Astrocyte (in vitro differentiated cells and primary cell): ENCODE results near the gene CLIP4. TPM values are rescaled to one million over a fixed set of nuclear protein-coding genes. Genes with fewer than 3 reads are reported as not detected.

Experiments
- DNase-seq: peaks from one replicate; pipeline ENCODE4 v3.0.0-alpha.2; 2010; ENCODE audit warnings: low read depth
- FAIRE-seq: peaks from 2 replicates; lab custom pipeline; 2011; peaks lifted over from hg19 to GRCh38; lab: Jason Lieb, UNC
- H2AFZ ChIP-seq: 2 replicates; pipeline ENCODE4 v1.6.0; 2012; ENCODE audit warnings: low read depth, low read length, inconsistent platforms
- H3K27ac ChIP-seq: 2 replicates; pipeline ENCODE4 v1.5.1; 2011; ENCODE audit warnings: low read depth, low read length, inconsistent platforms
- H3K27me3 ChIP-seq: 2 replicates; pipeline ENCODE4 v1.6.0; 2011; ENCODE audit warnings: low read length, inconsistent platforms; ENCODE audit not compliant: insufficient read depth
- H3K36me3 ChIP-seq: 2 replicates; pipeline ENCODE4 v1.5.1; 2011; ENCODE audit warnings: low read length, inconsistent platforms; ENCODE audit not compliant: insufficient read depth
- H3K4me1 ChIP-seq: 2 replicates; pipeline ENCODE4 v1.5.1; 2011; ENCODE audit warnings: low read length, inconsistent platforms; ENCODE audit not compliant: insufficient read depth
- H3K4me2 ChIP-seq: 2 replicates; pipeline ENCODE4 v1.6.0; 2012; ENCODE audit warnings: low read length, inconsistent platforms
- H3K4me3 ChIP-seq: 2 replicates; pipeline ENCODE4 v1.5.1; 2011; ENCODE audit warnings: low read depth, mild to moderate bottlenecking, low read length, inconsistent platforms; ENCODE audit not compliant: insufficient read depth
- H3K79me2 ChIP-seq: 2 replicates; pipeline ENCODE4 v1.6.0; 2012; ENCODE audit warnings: mild to moderate bottlenecking, low read length, inconsistent platforms; ENCODE audit not compliant: insufficient read depth
- H3K9ac ChIP-seq: 2 replicates; pipeline ENCODE4 v1.6.0; 2012; ENCODE audit warnings: mild to moderate bottlenecking, low read length, inconsistent platforms
- H3K9me3 ChIP-seq: 2 replicates; pipeline ENCODE4 v1.5.1; 2012; ENCODE audit warnings: low read depth, mild to moderate bottlenecking, low read length, inconsistent platforms; ENCODE audit not compliant: insufficient read depth
- H4K20me1 ChIP-seq: 2 replicates; pipeline ENCODE4 v1.6.0; 2012; ENCODE audit warnings: low read length, inconsistent platforms; ENCODE audit not compliant: insufficient read depth
- H3K27ac Mint-ChIP-seq: one replicate; pipeline ENCODE4 v1.8.0; 2021; ENCODE audit warnings: mild to moderate bottlenecking, mixed read lengths; ENCODE audit not compliant: unreplicated experiment
- H3K27me3 Mint-ChIP-seq: one replicate; pipeline ENCODE4 v1.8.0; 2021; ENCODE audit warnings: low read depth, mixed read lengths; ENCODE audit not compliant: unreplicated experiment
- H3K36me3 Mint-ChIP-seq: one replicate; pipeline ENCODE4 v1.8.0; 2021; ENCODE audit warnings: low read depth, mixed read lengths; ENCODE audit not compliant: unreplicated experiment
- H3K4me1 Mint-ChIP-seq: one replicate; pipeline ENCODE4 v1.8.0; 2021; ENCODE audit warnings: low read depth, mixed read lengths; ENCODE audit not compliant: unreplicated experiment
- H3K4me3 Mint-ChIP-seq: one replicate; pipeline ENCODE4 v1.8.0; 2021; ENCODE audit warnings: mild to moderate bottlenecking, moderate library complexity, mixed read lengths; ENCODE audit not compliant: unreplicated experiment
- H3K9me3 Mint-ChIP-seq: one replicate; pipeline ENCODE4 v1.8.0; 2021; ENCODE audit warnings: mild to moderate bottlenecking, mixed read lengths; ENCODE audit not compliant: unreplicated experiment
- EZH2 ChIP-seq: IDR thresholded peaks from 2 replicates; pipeline ENCODE4 v1.6.1; 2012; ENCODE audit warnings: mild to moderate bottlenecking, low read length, inconsistent platforms; ENCODE audit not compliant: insufficient read depth
- total RNA-seq: library from RNA; stranded (reverse); gene quantifications from 2 replicates; pipeline ENCODE4 v1.2.1, GENCODE V29; 2021
- TF ChIP-seq, protein P1 (sequence below): IDR thresholded peaks from 2 replicates; pipeline ENCODE4 v1.5.1; 2011; ENCODE audit warnings: low read depth, mild to moderate bottlenecking, inconsistent platforms, low read length, moderate library complexity; ENCODE audit not compliant: insufficient read depth

Gene CLIP4
- total RNA-seq, 1 donor from 2014 or later = 18.4 TPM

DNA sequence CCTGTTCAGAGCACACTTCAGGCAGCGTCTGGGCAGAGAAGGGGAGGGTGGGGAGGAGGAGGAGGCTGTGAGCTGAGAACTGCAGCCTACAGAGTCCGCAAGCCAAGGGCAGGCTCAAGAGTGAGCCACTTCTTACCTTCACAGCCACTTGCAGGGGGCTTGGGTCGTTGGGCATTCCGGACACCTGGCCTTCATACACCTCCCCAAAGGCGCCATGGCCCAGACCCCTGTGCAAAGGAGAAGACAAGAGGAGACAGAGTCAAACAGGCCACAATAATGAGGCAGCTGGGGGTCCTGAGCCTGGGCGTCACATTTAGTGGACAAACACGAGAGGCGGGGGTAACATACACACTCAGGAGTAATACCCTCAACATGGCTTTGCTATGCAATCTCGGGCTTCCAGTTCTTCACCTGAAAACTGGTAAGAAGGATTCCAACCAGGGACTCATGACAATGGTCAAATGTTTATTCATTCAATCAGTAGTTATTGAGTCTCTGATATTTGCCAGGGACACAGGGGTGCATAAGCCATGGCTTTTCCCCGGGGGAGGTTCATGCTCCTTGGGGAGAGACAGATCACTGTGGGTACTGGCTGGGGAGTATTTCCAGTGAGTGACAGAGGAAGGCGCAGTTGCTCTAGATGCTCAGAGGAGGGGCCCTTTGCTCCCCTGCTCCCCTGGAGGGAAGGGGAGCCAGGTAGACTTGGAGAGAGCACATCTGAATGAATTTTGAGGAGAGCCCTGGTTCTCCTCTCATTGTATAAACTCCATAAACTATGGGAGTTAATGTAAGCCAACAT lies 107.4 kb downstream of the CLIP4 start:
- FAIRE-seq = no peak
- no peak overlapping the region for H3K27ac Mint-ChIP-seq
- Histone ChIP-seq H3K27ac (no peak overlapping the region), H3K27me3 (peaks cover 10% of the 10 kb centered on the region), H3K36me3 (no peaks in the 10 kb centered on the region), H3K9me3 (no peaks in the 10 kb centered on the region), H2AFZ (no peak overlapping the region), H3K79me2 (no peaks in the 10 kb centered on the region), H3K4me3 (no peak overlapping the region), H3K4me2 (no peak overlapping the region), H4K20me1 (no peaks in the 10 kb centered on the region), H3K9ac (no peak overlapping the region), H3K4me1 (no peaks in the 10 kb centered on the region)
- TF ChIP-seq, protein P1, sequence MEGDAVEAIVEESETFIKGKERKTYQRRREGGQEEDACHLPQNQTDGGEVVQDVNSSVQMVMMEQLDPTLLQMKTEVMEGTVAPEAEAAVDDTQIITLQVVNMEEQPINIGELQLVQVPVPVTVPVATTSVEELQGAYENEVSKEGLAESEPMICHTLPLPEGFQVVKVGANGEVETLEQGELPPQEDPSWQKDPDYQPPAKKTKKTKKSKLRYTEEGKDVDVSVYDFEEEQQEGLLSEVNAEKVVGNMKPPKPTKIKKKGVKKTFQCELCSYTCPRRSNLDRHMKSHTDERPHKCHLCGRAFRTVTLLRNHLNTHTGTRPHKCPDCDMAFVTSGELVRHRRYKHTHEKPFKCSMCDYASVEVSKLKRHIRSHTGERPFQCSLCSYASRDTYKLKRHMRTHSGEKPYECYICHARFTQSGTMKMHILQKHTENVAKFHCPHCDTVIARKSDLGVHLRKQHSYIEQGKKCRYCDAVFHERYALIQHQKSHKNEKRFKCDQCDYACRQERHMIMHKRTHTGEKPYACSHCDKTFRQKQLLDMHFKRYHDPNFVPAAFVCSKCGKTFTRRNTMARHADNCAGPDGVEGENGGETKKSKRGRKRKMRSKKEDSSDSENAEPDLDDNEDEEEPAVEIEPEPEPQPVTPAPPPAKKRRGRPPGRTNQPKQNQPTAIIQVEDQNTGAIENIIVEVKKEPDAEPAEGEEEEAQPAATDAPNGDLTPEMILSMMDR = no peak
- TF ChIP-seq EZH2 = no peak
- no peaks in the 10 kb centered on the region for H3K36me3 Mint-ChIP-seq
- peaks cover 7% of the 10 kb centered on the region for H3K9me3 Mint-ChIP-seq
- H3K4me3 Mint-ChIP-seq = no peak overlapping the region
- no peak for DNase-seq
- H3K4me1 Mint-ChIP-seq = peaks cover 24% of the 10 kb centered on the region
- peaks cover 66% of the 10 kb centered on the region for H3K27me3 Mint-ChIP-seq

GRCh38 chr2:29223257-29223656 lies 108.0 kb downstream of the CLIP4 start:
- no peak overlapping the region for H2AFZ ChIP-seq
- no peaks in the 10 kb centered on the region for H3K79me2 ChIP-seq
- H3K4me1 ChIP-seq = peaks cover under 1% of the 10 kb centered on the region
- H3K4me3 ChIP-seq = no peak overlapping the region
- H3K4me2 ChIP-seq = no peak overlapping the region
- no peaks in the 10 kb centered on the region for H3K36me3 ChIP-seq
- H3K9me3 Mint-ChIP-seq = peaks cover 7% of the 10 kb centered on the region
- H3K9me3 ChIP-seq = no peaks in the 10 kb centered on the region
- H3K27ac Mint-ChIP-seq = no peak overlapping the region
- H3K27ac ChIP-seq = no peak overlapping the region
- peaks cover 10% of the 10 kb centered on the region for H3K27me3 ChIP-seq
- DNase-seq (no peak), FAIRE-seq (no peak)
- H3K36me3 Mint-ChIP-seq = no peaks in the 10 kb centered on the region
- H3K9ac ChIP-seq = no peak overlapping the region
- peaks cover 68% of the 10 kb centered on the region for H3K27me3 Mint-ChIP-seq
- no peaks in the 10 kb centered on the region for H4K20me1 ChIP-seq
- H3K4me1 Mint-ChIP-seq = peaks cover 31% of the 10 kb centered on the region
- TF ChIP-seq EZH2 = no peak
- no peak overlapping the region for H3K4me3 Mint-ChIP-seq

DNA sequence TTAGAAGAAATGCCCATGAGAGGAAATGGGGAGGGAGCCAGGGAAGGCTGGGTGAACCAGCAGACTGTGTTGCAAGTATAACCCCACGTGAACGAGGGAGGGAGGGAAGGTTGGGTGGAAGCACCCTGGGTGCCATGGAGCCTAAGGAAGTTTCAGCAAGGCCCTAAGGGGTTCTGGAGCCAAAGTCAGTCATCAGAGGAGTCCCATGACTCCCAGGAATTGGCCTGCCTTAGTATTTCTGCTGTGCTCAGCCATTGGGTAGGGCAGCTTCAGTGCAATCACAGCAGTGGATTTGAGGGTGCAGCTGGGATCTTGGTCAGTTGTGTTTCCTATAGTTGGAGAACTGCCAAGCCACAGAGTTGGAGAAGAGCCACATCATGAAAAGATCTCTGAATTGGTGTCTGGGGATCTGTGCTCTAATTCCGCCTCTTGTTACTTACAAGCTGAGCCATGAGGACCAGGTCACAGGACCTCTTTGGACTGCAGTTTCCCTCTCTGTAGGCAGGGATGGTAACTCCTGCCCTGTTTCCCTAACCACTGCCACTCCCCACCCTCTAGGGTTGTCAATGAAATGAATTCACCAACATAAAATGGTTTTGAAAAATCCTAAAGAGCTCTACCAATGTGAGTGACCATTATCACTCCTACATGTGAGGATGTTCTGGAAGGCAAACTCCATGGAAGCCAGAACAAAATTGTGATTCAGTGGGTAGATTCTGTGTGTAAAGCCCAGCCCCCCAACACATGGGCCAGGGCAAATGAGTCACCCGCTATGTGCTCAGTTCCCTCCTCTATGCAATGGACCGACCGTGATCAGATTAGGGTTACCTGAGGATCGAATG lies 108.9 kb downstream of the CLIP4 start:
- Histone ChIP-seq H3K4me3 (no peak overlapping the region), H3K79me2 (no peaks in the 10 kb centered on the region), H3K9me3 (no peaks in the 10 kb centered on the region), H3K36me3 (no peaks in the 10 kb centered on the region), H3K27me3 (peaks cover 10% of the 10 kb centered on the region), H3K9ac (no peak overlapping the region), H3K27ac (no peak overlapping the region), H3K4me1 (peaks cover 3% of the 10 kb centered on the region), H3K4me2 (peak overlapping the region; percentile 36), H2AFZ (no peak overlapping the region), H4K20me1 (no peaks in the 10 kb centered on the region)
- H3K4me3 Mint-ChIP-seq = no peak overlapping the region
- FAIRE-seq = no peak
- DNase-seq = peak; percentile 69
- TF ChIP-seq, protein P1 = no peak
- TF ChIP-seq EZH2 = no peak
- peaks cover 62% of the 10 kb centered on the region for H3K27me3 Mint-ChIP-seq
- H3K36me3 Mint-ChIP-seq = no peaks in the 10 kb centered on the region
- no peak overlapping the region for H3K27ac Mint-ChIP-seq
- H3K4me1 Mint-ChIP-seq = peaks cover 34% of the 10 kb centered on the region
- H3K9me3 Mint-ChIP-seq = peaks cover 7% of the 10 kb centered on the region
